SU-DHL-6 (cell line): ENCODE results near the gene TCTN3.

ENCODE experiments used
- CTCF ChIP-seq: fragments of 200-600 bp; sonication (generic); IDR thresholded peaks from one replicate; pipeline ENCODE4 v1.5.1; 2017; ENCODE audit warnings: antibody characterized with exemption, mild to moderate bottlenecking, low read length, moderate library complexity; ENCODE audit not compliant: insufficient read depth, poor library complexity, severe bottlenecking
- EZH2phosphoT487 ChIP-seq: fragments of 200-600 bp; sonication (generic), shearing (Covaris generic); conservative IDR thresholded peaks from 2 replicates; pipeline ENCODE4 v1.6.1; 2018; ENCODE audit warnings: mild to moderate bottlenecking, antibody characterized with exemption, low read length, moderate library complexity, mixed read lengths

- no peak for TF ChIP-seq CTCF
- no peak for TF ChIP-seq EZH2phosphoT487
Measured at GRCh38 chr10:95661818-95662217, 31.9 kb downstream of the TCTN3 start.
